Measurements from ENCODE around the gene ACAP3. TPM values are rescaled to one million over a fixed set of nuclear protein-coding genes. Genes with fewer than 3 reads are reported as not detected.

Gene ACAP3
- total and polyA plus RNA-seq, 5 experiments from 2014 or later, result 2.0 to 69.1 (median 6.7) TPM

GRCh38 chr1:1298861-1299685, 8.7 kb downstream of the ACAP3 start:
- Mint-ChIP-seq H3K27ac (no peak overlapping the region), H3K36me3 (no peaks in the 10 kb centered on the region), H3K4me1 (peaks cover 0 to 5% (median 0%) of the 10 kb centered on the region in 4 donors), H3K27me3 (no peaks in the 10 kb centered on the region), H3K4me3 (no peak overlapping the region), H3K9me3 (no peaks in the 10 kb centered on the region)
- no peak for ATAC-seq
- POLR2A ChIA-PET, result no interaction called here
- DNase-seq, result no peak

GRCh38 chr1:1297802-1298424, 9.8 kb downstream of the ACAP3 start:
- H3K36me3 Mint-ChIP-seq, result no peaks in the 10 kb centered on the region

GRCh38 chr1:1296070-1297061, 11.4 kb downstream of the ACAP3 start:
- Mint-ChIP-seq H3K4me1 (peaks cover 0 to 8% (median 4%) of the 10 kb centered on the region in 4 donors), H3K4me3 (no peak overlapping the region), H3K27ac (no peak overlapping the region), H3K36me3 (no peaks in the 10 kb centered on the region), H3K9me3 (no peaks in the 10 kb centered on the region), H3K27me3 (no peaks in the 10 kb centered on the region)
- DNase-seq (no peak), ATAC-seq (no peak)
- POLR2A ChIA-PET, result no interaction called here

More at GRCh38 chr1:1297802-1298424, 9.8 kb downstream of the ACAP3 start:
- Mint-ChIP-seq H3K4me3 (no peak overlapping the region), H3K27ac (no peak overlapping the region), H3K27me3 (no peaks in the 10 kb centered on the region), H3K4me1 (peaks cover 0 to 5% (median 0%) of the 10 kb centered on the region in 4 donors), H3K9me3 (no peaks in the 10 kb centered on the region)
- no peak for ATAC-seq
- DNase-seq, result no peak
- POLR2A ChIA-PET, result no interaction called here

GRCh38 chr1:1295154-1295923, 12.4 kb downstream of the ACAP3 start:
- Mint-ChIP-seq H3K4me1 (peaks cover 0 to 9% (median 5%) of the 10 kb centered on the region in 4 donors), H3K36me3 (no peaks in the 10 kb centered on the region), H3K27ac (no peak overlapping the region), H3K4me3 (no peak overlapping the region), H3K9me3 (no peaks in the 10 kb centered on the region), H3K27me3 (peaks cover 0 to 2% (median 0%) of the 10 kb centered on the region in 5 donors)
- DNase-seq, result no peak
- POLR2A ChIA-PET, result interaction anchor here (1.2 kb wide), 1 partner anchor 10 kb away, joined by 5 read pairs; no protein-coding TSS in a partner anchor
- no peak for ATAC-seq

- no peak overlapping the region for H3K4me3 Mint-ChIP-seq
- H3K27me3 Mint-ChIP-seq, result peaks cover 0 to 9% (median 0%) of the 10 kb centered on the region in 5 donors
- no peak for ATAC-seq
- no peak overlapping the region for H3K27ac Mint-ChIP-seq
- peaks cover 2 to 12% (median 6%) of the 10 kb centered on the region in 4 donors for H3K4me1 Mint-ChIP-seq
- POLR2A ChIA-PET, result interaction anchor here (1.2 kb wide), 1 partner anchor 11 kb away, joined by 5 read pairs; no protein-coding TSS in a partner anchor
- DNase-seq, result no peak
- H3K9me3 Mint-ChIP-seq, result no peaks in the 10 kb centered on the region
- H3K36me3 Mint-ChIP-seq, result no peaks in the 10 kb centered on the region
Measured at GRCh38 chr1:1294250-1294890, 13.4 kb downstream of the ACAP3 start.

GRCh38 chr1:1293263-1294249, 14.2 kb downstream of the ACAP3 start:
- POLR2A ChIA-PET, result no interaction called here
- Mint-ChIP-seq H3K27ac (no peak overlapping the region), H3K36me3 (no peaks in the 10 kb centered on the region), H3K27me3 (peaks cover 0 to 9% (median 0%) of the 10 kb centered on the region in 5 donors), H3K4me3 (no peak overlapping the region), H3K4me1 (peaks cover 2 to 12% (median 6%) of the 10 kb centered on the region in 4 donors), H3K9me3 (no peaks in the 10 kb centered on the region)
- ATAC-seq (no peak), DNase-seq (no peak)

GRCh38 chr1:1292851-1293250, 14.9 kb downstream of the ACAP3 start:
- H3K4me3 Mint-ChIP-seq, result no peak overlapping the region
- ATAC-seq (no peak), DNase-seq (no peak)
- H3K9me3 Mint-ChIP-seq, result no peaks in the 10 kb centered on the region
- H3K27me3 Mint-ChIP-seq, result peaks cover 0 to 9% (median 0%) of the 10 kb centered on the region in 5 donors
- peaks cover 2 to 12% (median 6%) of the 10 kb centered on the region in 4 donors for H3K4me1 Mint-ChIP-seq
- H3K27ac Mint-ChIP-seq, result no peak overlapping the region
- POLR2A ChIA-PET, result no interaction called here
- no peaks in the 10 kb centered on the region for H3K36me3 Mint-ChIP-seq

- no peaks in the 10 kb centered on the region for H3K9me3 Mint-ChIP-seq
- DNase-seq (no peak), ATAC-seq (no peak)
- peaks cover 2 to 12% (median 6%) of the 10 kb centered on the region in 4 donors for H3K4me1 Mint-ChIP-seq
- H3K4me3 Mint-ChIP-seq, result no peak overlapping the region
- peaks cover 0 to 9% (median 0%) of the 10 kb centered on the region in 5 donors for H3K27me3 Mint-ChIP-seq
- POLR2A ChIA-PET, result interaction anchor here (1.1 to 1.5 kb wide), 3 partner anchors 107 to 170 kb away, joined by 3 to 15 read pairs (median 3); partner anchors contain the start of gene CCNL2
- H3K36me3 Mint-ChIP-seq, result no peaks in the 10 kb centered on the region
- H3K27ac Mint-ChIP-seq, result no peak overlapping the region
Measured at GRCh38 chr1:1292442-1292779, 15.3 kb downstream of the ACAP3 start.

GRCh38 chr1:1291548-1292441, 15.9 kb downstream of the ACAP3 start:
- Mint-ChIP-seq H3K9me3 (no peaks in the 10 kb centered on the region), H3K4me3 (no peak overlapping the region), H3K4me1 (peaks cover 2 to 12% (median 6%) of the 10 kb centered on the region in 4 donors), H3K36me3 (no peaks in the 10 kb centered on the region), H3K27me3 (peaks cover 0 to 9% (median 0%) of the 10 kb centered on the region in 5 donors), H3K27ac (peak overlapping the region in 2 of 10 donors; percentile 21 to 56)
- ATAC-seq, result peak; percentile 90 to 91
- POLR2A ChIA-PET, result interaction anchor here (1.1 to 1.5 kb wide), 3 partner anchors 108 to 169 kb away, joined by 3 to 15 read pairs (median 3); partner anchors contain the start of gene CCNL2
- DNase-seq, result peak; percentile 40 to 84 (median 64)
